Fibroblast of skin of left biceps (primary cell): Measurements from ENCODE around the gene HMGN4.

Source experiments
- DNase-seq, 2 experiments: peaks; one replicate each; pipeline ENCODE4 v3.0.0-alpha.2; 2013; ENCODE audit warnings: low read depth in 2 of 2

HMGN4 gene

DNA sequence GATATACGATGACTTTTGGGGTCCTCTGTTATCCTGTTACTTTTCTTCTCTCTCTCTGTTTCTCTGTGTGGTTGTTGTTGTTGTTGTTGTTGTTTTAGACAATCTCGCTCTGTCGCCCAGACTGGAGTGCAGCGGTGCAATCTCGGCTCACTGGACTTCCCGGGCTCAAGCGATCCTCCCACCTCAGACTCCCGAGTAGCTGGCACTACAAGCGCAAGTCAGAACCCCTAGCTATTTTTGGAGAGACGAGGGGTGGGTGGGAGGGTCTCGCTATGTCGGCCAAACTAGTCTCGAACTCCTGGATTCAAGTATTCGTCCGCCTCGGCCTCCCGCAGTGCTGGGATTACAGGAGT is 39.5 kb downstream of the HMGN4 start:
- DNase-seq: no peak

DNA sequence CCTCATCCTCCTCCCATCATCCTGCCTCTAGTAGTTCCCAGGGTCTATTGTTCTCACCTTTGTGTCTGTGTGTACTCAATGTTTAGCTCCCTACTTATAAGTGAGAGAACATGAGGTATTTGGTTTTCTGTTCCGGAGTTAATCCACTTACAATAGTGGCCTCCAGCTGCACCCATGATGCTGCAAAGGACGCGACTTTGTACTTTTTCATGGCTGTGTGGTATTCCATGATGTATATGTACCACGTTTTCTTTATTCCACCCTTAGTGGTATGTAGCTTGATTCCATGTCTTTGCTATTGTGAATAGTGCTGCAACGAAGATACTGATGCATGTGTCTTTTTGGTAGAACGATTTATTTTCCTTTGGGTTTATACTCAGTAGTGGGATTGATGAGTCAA is 40.1 kb downstream of the HMGN4 start:
- no peak for DNase-seq

DNA sequence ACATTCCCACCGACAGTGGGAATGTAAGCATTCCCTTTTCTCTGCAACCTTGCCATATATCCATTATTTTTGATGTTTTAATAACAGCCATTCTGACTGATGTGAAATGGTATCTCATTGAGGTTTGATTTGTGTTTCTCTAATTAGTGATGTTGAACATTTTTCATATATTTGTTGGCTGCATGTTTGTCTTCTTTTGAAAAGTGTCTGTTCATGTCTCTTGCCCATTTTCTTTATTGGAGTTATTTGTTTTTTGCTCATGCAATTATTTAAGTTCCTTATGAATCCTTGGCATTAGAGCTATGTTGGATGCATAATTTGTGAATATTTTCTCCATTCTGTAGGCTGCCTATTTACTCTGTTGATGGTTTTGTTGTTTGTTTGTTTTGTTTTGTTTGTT is 40.6 kb downstream of the HMGN4 start:
- no peak for DNase-seq

DNA sequence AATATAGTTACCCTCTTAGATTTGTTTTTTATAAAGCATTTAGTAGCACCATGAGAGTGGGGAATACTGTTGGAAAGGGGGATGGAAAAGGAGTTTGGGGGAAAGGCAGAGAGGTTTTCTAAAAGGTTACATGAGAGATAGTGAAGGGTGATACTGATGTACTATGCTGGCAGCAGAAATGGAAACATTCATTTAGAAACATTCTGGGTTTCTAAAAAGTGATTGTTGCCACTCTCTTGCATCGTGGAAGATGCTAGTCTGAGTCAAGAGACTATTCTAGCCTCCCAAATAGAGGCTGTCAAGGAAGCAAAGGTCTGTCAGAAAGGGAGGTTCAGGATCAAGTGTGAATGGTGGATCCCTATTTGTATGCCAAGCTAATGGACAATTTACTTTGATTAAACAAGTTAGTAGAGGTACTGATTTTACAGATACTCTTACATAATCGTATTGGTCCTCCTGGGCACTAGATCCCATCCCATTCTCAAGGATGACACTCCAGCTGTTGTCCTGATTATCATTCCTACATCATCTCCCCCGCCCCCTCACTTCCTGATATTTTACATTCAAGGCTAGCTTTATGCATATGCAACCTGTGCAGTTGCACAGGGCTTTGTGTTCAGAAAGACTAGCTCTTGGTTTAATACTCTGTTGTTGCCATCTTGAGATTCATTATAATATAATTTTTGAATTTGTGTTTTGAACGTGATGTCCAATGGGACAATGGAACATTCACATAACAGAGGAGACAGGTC is 43.2 kb downstream of the HMGN4 start:
- no peak for DNase-seq

DNA sequence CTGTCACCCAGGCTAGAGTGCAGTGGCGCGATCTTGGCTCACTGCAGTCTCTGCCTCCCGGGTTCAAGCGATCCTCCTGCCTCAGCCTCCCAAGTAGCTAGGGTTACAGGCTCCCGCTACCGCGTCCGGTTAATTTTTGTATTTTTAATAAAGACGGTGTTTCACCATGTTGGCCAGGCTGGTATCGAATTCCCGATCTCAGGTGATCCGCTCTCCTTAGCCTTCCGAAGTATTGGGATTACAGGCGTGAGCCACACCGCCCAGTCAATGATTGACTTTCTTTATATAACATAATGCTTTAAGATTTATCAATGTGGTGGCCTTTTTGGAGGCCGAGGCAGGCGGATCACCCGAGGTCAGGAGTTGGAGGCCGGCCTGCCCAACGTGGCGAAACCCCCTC is 50.8 kb downstream of the HMGN4 start:
- DNase-seq: no peak

DNA sequence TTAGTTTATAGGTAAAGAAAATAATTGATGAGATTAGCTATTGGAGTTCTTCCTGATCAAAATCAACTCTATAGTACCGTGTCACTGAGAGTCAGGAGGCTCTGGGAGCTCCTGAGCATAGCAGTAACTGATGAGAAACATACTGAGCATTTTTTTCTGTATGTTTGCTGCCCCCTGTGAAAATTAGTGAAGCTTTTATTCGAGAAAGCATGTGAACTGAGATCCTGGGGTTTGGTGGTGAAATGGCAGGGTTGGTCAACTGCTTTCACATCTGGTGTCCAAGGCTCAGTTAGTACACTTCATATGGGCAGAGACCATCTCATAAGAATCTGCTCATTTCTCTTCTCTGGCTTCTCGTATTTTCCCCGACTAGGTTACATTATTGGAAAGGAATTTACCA is 54.5 kb downstream of the HMGN4 start:
- DNase-seq: no peak

DNA sequence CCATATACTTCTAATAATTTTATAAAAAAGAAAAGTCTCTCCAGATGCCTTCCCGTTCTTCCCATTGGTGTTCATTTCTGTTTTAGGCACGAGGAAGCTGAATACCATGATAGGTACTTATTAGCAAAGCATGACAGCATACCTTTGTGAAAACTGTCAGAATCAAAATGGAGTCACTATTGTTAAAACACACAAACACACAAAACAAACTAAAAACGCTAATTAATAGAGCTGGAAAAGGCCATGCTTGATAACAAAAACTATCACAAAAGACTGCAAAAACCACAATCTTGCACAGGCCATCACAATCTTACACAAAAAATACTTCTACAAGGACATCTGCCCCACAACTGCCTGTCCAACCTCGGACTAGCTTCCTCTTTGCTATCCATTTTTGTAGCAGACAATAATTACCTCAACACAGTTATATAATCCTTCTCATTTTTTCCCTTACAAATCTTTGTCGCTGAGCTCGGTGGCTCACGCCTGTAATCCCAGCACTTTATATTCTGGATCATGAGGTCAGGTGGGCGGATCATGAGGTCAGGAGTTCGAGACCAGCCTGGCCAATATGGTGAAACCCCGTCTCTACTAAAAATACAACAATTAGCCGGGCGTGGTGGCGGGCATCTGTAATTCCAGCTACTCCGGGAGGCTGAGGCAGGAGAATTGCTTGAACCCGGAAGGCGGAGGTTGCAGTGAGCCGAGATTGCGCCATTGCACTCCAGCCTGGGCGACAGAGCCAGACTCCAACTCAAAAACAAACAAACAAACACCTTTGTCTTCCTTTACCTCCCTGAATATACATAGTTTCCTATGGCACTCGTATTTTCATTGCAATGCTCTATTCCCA is 55.3 kb downstream of the HMGN4 start:
- DNase-seq: no peak

DNA sequence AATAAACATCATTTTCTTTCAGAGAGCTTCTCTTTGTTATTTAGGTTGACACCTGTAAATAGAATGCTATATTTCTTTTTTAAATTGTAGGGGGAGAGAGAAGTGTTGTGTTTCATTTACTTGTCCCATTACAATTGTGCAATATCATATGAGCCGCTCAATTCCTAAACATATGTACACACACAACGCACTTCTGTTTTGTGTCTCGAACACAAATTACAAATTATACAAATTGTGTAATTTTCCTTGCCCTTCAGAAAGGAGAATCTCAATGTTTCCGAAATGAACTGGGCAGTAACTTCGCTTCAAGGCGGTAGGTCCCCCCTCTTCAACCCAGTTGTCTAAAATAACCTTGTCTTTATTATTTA is 55.9 kb downstream of the HMGN4 start:
- no peak for DNase-seq

DNA sequence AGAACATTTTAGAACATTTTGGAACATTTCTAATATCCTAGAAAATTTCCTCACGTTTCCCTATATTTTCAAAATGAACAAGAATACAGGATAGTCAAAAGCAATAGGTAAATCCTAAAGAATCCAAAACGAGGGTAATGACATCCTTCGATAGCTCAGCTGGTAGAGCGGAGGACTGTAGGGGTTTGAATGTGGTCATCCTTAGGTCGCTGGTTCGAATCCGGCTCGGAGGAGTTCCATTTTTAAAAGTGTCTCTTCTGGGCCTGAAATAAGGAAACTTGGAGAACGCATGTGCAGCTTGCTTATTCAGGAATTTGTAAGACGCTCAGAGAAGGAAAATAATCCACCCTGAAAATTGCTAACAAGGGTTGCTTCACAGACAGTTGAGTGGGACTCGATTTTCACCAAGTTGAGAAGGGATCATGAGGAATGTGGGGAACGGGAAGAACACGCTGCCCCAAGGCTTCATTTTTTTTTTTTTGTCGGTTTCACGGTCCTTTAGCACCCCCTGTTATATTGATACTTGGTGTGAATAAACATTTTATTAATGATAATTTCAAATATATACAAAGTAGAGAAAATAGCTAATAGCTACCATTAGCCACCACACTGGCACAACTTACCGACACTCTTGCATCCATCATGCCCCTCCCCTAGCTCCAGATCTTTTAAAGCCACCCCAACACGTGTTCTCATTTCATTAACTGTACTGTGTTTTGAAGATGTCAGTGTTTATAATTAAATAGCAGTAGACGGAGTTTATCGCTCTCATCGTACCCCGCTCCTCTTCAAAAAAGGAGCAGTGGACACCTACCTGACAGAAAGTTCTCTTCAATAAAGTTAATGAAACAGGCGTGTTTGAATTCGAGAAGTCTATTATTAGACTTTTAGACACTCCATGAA is 56.8 kb downstream of the HMGN4 start:
- DNase-seq: no peak

DNA sequence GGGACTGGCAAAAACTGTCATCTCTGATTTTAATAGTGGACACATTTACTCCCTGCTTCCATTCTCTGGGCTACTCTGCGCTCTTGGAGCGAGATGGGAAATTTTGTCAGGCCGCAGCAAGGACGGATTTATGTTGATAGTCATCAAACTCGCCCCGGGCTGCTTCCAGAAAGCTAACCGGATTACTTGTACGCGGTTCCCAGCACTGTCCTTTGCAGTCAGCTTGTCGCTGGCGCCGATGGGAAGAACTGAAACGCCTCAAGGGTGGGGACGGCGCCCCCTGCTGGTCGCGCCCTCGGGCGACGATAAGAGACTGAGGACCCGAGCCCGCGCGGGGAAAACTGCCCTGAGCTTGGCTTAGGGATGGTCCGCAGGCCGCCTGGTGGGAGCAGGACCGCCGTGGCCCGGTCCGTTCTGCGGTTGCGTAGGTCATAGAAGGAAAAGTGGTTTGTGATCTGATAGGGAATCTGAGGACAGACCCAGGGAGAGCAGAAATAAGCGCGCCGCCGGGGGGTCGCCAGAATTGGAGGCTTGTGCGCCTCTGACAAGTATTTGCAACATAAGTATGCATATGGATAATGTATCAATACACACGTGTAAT is 57.6 kb downstream of the HMGN4 start:
- DNase-seq: peak in 1 of 2 experiments; percentile 61
